Activated T-helper 9 cell treated with anti-CD3 and anti-CD28 coated beads, Interleukin-2, amount 50 U/mL, for 16 hours (primary cell): Measurements from ENCODE around the gene CDC14B.
A peak's percentile ranks its signal among the peaks of the same experiment; 100 is the strongest.
"Not testable (repeated sequence)": the region's sequence is repeated elsewhere in the genome, so short reads cannot be mapped to it uniquely, and the experiment has no call there.

Experiments used
- DNase-seq: peaks from one replicate; pipeline ENCODE4 v3.0.0-alpha.2; 2020; ENCODE audit warnings: low read depth

CDC14B gene

GRCh38 chr9:96621618-96622017 is 2.0 kb upstream of the CDC14B start:
- no peak for DNase-seq

DNA sequence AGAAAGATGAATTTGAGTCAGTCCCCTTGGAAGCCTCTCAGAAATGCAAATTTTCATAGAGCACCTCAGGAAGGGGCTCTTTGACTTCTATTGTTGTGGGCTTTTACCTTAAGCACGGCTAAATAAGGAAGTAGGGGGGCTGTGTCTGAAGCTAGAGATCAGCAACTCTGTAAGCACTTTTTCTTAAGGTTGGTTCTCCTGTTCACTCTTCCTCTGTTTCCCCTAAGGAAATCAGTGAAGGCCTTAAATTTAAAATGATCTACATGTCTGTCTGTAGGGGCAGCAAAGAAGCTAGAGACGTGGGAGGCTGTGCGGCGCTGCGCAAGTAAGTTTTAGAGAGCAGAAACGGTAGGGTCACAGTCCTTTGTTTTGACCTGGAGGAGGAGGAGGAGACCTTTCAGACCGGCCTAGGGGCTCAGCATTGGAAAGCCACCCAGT is 1.2 kb upstream of the CDC14B start:
- no peak for DNase-seq

DNA sequence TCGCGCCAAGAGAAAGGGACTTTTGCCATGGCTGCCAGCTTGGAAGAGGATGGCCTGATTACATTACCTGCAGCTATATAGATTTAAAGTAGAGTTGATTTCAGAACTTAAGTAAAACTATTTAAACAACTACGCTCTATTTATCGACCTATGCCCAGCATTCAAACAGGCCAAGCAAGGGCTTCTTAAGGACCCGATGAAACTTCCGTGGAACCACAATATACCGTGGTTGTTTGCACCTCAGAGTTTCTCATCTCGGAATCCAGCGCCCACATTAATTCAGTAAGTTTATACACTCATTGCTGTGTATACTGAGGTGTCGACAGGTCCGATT is 505 bp upstream of the CDC14B start:
- DNase-seq = no peak

DNA sequence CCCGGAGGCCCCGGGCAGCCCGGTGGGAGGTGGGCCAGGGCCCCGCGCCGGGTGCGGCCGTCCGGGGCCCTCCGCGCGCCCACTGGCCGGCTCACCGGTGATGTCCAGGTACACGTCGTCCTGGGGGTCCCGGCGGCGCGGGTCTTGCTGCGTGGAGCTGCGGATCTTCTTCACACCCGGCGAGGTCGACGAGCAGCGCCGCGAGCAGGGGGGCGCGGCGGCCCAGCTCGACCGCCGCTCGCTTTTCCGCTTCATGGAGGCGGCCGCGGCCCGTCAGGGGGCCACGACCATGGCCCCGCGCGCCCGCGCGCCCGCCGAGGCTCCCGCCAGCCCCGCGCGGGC is 548 bp downstream of the CDC14B start:
- peak; percentile 1 for DNase-seq

GRCh38 chr9:96618209-96619123 is 1.2 kb downstream of the CDC14B start:
- peak; percentile 4 for DNase-seq

GRCh38 chr9:96617439-96618185 is 2.0 kb downstream of the CDC14B start:
- DNase-seq = no peak

DNA sequence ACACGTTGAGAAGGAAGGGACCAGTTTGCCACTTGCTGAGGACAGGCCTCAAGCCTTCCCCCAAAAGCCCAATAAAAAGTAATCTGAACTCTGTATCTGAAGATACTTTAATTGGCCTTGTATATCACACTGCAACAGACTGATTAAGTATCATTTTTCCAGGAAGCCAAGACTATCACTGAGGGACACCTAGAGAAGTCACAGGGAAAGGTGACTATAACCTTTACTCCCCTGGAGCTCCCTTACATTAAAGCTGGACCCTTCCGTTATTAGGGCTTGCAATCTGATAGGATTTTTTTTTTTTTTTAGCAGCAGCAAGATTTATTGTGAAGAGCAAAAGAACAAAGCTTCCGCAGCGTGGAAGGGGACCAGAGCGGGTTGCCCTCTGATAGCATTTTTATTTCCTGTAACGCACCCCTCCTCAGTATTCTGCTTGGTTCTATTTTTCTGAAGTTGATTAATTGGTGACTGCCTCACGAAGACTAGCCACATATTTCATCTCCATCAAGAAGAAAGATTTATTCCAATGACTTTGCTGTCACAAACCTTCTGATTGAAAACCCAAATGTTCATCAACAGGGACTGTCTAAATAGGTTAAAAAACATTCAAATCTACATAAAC is 2.7 kb downstream of the CDC14B start:
- no peak for DNase-seq

- no peak for DNase-seq
Measured at GRCh38 chr9:96615411-96615810, 4.2 kb downstream of the CDC14B start.

DNA sequence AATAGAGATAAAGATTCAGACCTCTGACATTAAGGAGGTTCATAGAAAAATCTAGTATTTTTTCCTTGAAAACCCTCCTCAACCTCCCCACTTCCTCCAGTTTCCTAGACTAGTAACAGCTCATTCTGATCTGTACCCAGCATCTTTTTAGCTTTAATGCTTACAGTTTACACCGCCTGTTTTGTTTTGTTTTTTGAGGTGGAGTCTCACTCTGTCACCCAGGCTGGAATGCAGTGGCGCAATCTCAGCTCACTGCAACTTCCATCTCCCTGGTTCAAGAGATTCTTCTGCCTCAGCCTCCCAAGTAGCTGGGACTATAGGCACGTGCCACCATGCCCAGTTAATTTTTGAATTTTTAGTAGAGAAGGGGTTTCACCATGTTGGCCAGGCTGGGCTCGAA is 5.0 kb downstream of the CDC14B start:
- DNase-seq = not testable (repeated sequence)

- no peak for DNase-seq
Measured at GRCh38 chr9:96612966-96613589, 6.6 kb downstream of the CDC14B start.

GRCh38 chr9:96612105-96612965 is 7.3 kb downstream of the CDC14B start:
- DNase-seq = no peak

DNA sequence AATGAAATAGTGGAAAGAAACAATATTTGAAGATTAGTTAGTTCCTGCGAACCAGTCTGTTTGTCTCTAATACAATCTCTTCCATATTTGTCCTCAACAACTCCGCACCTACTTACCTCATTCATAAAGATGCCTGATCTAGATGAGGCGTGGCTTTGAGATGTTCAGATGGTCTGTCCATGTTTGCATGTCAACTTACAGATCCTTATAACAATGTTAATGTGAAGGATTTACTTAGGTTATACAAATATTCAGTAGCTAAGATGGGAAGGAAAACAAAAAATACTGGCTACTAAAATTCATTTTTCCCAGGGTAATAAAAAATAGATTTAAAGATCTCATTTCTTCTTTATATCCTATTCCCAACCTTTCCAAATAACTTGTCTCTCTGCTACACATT is 8.3 kb downstream of the CDC14B start:
- DNase-seq = no peak

DNA sequence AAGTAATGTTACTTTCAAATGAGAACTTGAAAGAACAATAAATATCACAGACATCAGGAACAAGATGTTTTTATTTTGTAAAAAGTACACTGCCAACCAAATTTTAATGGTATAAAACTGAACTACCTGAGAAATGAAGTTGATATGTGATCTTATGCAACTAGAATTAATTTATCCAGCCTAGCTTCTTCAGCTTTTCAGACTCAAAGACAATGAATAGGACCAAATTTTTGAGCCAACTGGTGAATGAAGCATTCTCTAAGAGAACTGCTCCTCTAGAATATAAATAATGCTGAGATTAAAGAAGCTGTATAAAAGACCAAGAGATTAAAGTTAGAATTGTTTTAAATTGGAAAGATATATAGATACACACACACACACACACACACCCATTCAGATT is 9.9 kb downstream of the CDC14B start:
- DNase-seq = no peak

DNA sequence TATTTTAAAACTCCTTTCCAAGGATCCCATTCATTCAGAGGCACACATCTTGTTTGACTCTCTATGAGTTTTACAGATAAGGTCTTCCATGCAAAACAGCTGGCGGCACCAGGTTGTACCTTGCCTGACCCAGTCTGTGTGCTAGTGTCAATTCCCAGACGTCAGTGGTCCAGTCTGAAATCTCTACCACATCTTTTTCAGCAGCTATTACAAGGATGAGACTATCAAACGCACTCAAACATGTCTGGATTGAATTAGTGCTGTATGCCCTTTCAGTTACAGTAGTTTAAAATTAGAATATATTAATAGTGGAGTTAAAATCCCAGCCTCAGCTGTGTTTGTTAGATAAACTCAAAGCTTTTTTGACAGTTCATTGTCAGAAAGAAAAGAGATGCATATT is 11.7 kb downstream of the CDC14B start:
- DNase-seq = no peak

DNA sequence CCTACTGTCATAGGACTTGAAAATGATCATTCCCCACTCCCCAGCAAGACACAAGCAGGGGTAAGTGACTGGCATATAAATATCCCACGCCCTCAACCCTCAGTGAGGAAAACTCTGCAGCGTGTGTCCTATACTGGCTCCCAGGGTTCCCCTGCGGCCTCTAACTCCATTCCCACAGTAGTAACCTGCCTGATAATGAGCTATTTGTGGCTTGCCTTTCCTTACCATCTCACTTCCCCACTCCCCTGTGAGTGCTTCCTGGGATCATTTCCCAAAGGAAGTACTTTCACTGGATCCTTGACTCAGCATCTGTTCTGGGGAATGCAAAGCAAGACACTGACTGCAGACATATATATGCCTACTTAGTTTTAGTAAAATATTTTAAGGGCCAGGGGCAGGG is 14.3 kb downstream of the CDC14B start:
- no peak for DNase-seq

DNA sequence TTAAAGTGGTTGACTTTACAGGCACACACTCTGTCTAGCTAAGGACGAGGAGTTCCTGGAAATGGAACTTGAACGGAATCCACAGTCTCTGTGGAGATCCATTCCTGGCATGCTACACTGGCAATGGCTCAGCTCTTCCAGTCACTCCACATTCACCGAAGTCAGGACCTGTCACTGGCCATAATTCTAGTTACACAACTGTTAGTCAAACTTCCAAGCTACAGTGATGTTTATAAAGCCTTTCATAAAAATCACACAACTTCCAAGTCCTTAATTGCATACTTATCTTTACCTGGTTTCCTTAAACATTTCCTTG is 15.7 kb downstream of the CDC14B start:
- no peak for DNase-seq

- DNase-seq = no peak
Measured at GRCh38 chr9:96603305-96604003, 16.2 kb downstream of the CDC14B start.

DNA sequence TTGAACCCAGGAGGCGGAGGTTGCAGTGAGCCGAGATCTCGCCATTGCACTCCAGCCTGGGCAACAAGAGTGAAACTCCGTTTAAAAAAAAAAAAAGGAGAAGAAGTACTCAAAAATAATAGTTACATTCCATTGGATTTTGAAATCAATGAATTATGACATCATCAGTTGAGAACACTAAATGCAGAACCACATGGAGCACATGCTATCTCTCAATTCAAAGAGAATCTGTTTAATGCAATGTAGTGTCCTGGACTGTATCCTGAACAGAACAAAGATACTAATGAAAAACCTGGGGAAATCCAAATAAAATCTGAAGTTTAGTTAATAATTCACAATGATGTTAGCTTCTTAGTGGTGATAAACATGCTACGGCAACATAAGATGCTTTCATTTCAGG is 20.3 kb downstream of the CDC14B start:
- no peak for DNase-seq

DNA sequence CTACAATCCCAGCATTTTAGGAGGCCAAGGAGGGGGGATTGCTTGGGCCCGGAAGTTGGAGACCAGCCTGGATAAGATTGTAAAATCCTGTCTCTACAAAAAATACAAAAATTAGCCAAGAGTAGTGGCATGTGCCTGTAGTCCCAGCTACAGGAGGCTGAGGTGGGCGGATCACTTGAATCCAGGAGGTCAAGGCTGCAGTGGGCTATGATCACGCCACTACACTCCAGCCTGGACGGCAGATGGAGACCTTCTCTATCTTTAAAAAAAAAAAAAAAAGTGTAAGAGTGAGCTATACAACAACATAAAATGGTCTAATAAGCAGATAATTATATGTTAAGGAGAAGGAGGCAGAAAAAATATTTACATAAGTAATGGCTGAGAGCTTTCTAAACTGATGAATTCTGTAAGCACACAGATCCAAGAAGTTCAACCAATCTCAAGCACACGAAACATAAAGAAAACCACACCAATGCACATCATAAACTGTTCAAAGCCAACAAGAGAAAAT is 23.0 kb downstream of the CDC14B start:
- no peak for DNase-seq

- no peak for DNase-seq
Measured at GRCh38 chr9:96587338-96588315, 32.0 kb downstream of the CDC14B start.
